ENCODE results near the gene BRD3OS. TPM values are rescaled to one million over a fixed set of nuclear protein-coding genes. Genes with fewer than 3 reads are reported as not detected.
"Not testable (repeated sequence)": the region's sequence is repeated elsewhere in the genome, so short reads cannot be mapped to it uniquely, and the experiment has no call there.

Gene BRD3OS
- total RNA-seq, 1 experiment from 2014 or later = 13.6 TPM

- no peak overlapping the region for H3K9ac ChIP-seq (ENCODE audit: low read length)
- ATAC-seq = no peak
- no peaks in the 10 kb centered on the region for H3F3A ChIP-seq (ENCODE audit: low read length, unreplicated experiment)
- H4K20me1 ChIP-seq (ENCODE audit: low read length) = peaks cover 11% of the 10 kb centered on the region; the same call in 1 of the 2 replicates
- ChIA-PET POLR2A (ENCODE audit: unreplicated experiment) (no interaction called here), CTCF (no interaction called here)
- DNase-seq = no peak
- peaks cover 78% of the 10 kb centered on the region for H3K79me2 ChIP-seq (ENCODE audit: low read length)
- peaks cover 7% of the 10 kb centered on the region; the same call in 1 of the 2 replicates for H3K4me1 ChIP-seq (ENCODE audit: insufficient read depth, low read length)
- H3K27me3 ChIP-seq (ENCODE audit: low read length) = no peaks in the 10 kb centered on the region
- H3K27ac ChIP-seq (ENCODE audit: low read length) = no peak overlapping the region
- no peak overlapping the region for H3K4me3 ChIP-seq (ENCODE audit: low read length)
- no peaks in the 10 kb centered on the region for H3K36me3 ChIP-seq (ENCODE audit: low read depth, low read length)
- TF ChIP-seq CTCF (conservative IDR thresholded peaks at IDR 0.05; ENCODE audit: low read depth, low read length) (no peak), EZH2phosphoT487 (IDR thresholded peaks at IDR 0.05; ENCODE audit: borderline replicate concordance, low read length) (no peak), EZH2 (IDR thresholded peaks at IDR 0.05; ENCODE audit: low read length, unreplicated experiment) (no peak)
- no peak overlapping the region for H3K4me2 ChIP-seq (ENCODE audit: low read length)
- intact Hi-C loops (cut with micrococcal nuclease) = no loop called here
- no peaks in the 10 kb centered on the region for H3K9me2 ChIP-seq (replicated peaks; ENCODE audit: low read length)
- BruUV-seq (replicated peaks) = no TSS peak
- H2AFZ ChIP-seq (ENCODE audit: low read length) = no peak overlapping the region
- H3K9me3 ChIP-seq (ENCODE audit: low read length) = no peaks in the 10 kb centered on the region
Observed at GRCh38 chr9:133987946-133988665, 37.2 kb upstream of the BRD3OS start.

- H3K9me2 ChIP-seq (replicated peaks; ENCODE audit: low read length); H3K9me3 ChIP-seq (ENCODE audit: low read length); BruUV-seq (replicated peaks); intact Hi-C loops (cut with micrococcal nuclease); ATAC-seq; H3K4me3 ChIP-seq (ENCODE audit: low read length); H3K27ac ChIP-seq (ENCODE audit: low read length); H3F3A ChIP-seq (ENCODE audit: low read length, unreplicated experiment); H3K27me3 ChIP-seq (ENCODE audit: low read length); H3K36me3 ChIP-seq (ENCODE audit: low read depth, low read length); H2AFZ ChIP-seq (ENCODE audit: low read length); H3K4me2 ChIP-seq (ENCODE audit: low read length); CTCF ChIA-PET; H3K9ac ChIP-seq (ENCODE audit: low read length); DNase-seq; POLR2A ChIA-PET (ENCODE audit: unreplicated experiment): not testable (repeated sequence)
- Histone ChIP-seq H4K20me1 (ENCODE audit: low read length) (peaks cover 11% of the 10 kb centered on the region; the same call in 1 of the 2 replicates), H3K79me2 (ENCODE audit: low read length) (peaks cover 74% of the 10 kb centered on the region), H3K4me1 (ENCODE audit: insufficient read depth, low read length) (peaks cover 10% of the 10 kb centered on the region)
Observed at GRCh38 chr9:133988771-133989170, 36.5 kb upstream of the BRD3OS start.

GRCh38 chr9:133989625-133990365, 35.5 kb upstream of the BRD3OS start:
- H3K36me3 ChIP-seq (ENCODE audit: low read depth, low read length) = no peaks in the 10 kb centered on the region
- H3K4me1 ChIP-seq (ENCODE audit: insufficient read depth, low read length) = peaks cover 13% of the 10 kb centered on the region
- H2AFZ ChIP-seq (ENCODE audit: low read length) = no peak overlapping the region
- no peak overlapping the region for H3K27ac ChIP-seq (ENCODE audit: low read length)
- no peaks in the 10 kb centered on the region for H3K27me3 ChIP-seq (ENCODE audit: low read length)
- peak overlapping the region; percentile 92 for H3K4me3 ChIP-seq (ENCODE audit: low read length)
- BruUV-seq (replicated peaks) = no TSS peak
- ATAC-seq (no peak), DNase-seq (no peak)
- H3K9me2 ChIP-seq (replicated peaks; ENCODE audit: low read length) = no peaks in the 10 kb centered on the region
- H3K79me2 ChIP-seq (ENCODE audit: low read length) = peaks cover 64% of the 10 kb centered on the region
- H3K9me3 ChIP-seq (ENCODE audit: low read length) = no peaks in the 10 kb centered on the region
- TF ChIP-seq CTCF (conservative IDR thresholded peaks at IDR 0.05; ENCODE audit: low read depth, low read length) (no peak), EZH2phosphoT487 (IDR thresholded peaks at IDR 0.05; ENCODE audit: borderline replicate concordance, low read length) (no peak), EZH2 (IDR thresholded peaks at IDR 0.05; ENCODE audit: low read length, unreplicated experiment) (no peak)
- CTCF ChIA-PET = no interaction called here
- no peak overlapping the region for H3K9ac ChIP-seq (ENCODE audit: low read length)
- no peaks in the 10 kb centered on the region for H3F3A ChIP-seq (ENCODE audit: low read length, unreplicated experiment)
- H3K4me2 ChIP-seq (ENCODE audit: low read length) = peak overlapping the region; percentile 94
- POLR2A ChIA-PET (ENCODE audit: unreplicated experiment) = no interaction called here
- intact Hi-C loops (cut with micrococcal nuclease) = loop anchor here (2.0 kb wide), 1 partner anchor 45 kb away; no protein-coding TSS in a partner anchor
- H4K20me1 ChIP-seq (ENCODE audit: low read length) = peaks cover 11% of the 10 kb centered on the region; the same call in 1 of the 2 replicates
